Esophagus squamous epithelium (tissue), 4 donors: Measurements from ENCODE around the gene L3HYPDH.

Experiments
- POLR2A ChIP-seq, 4 donors: fragments of 450-650 bp; IDR thresholded peaks; one replicate each; pipeline ENCODE4 v1.6.1; 2017; ENCODE audit warnings: antibody characterized with exemption in 4 of 4, mild to moderate bottlenecking in 4 of 4, moderate library complexity in 3 of 4
- TF ChIP-seq, protein P1 (sequence below), 6 experiments: fragments of 450-650 bp in 4 of 6; fragments of 200-600 bp in 2 of 6; sonication (generic) in 2 of 6; IDR thresholded peaks; one replicate each; pipeline ENCODE4 v1.5.1; 2016 to 2019; ENCODE audit warnings: antibody characterized with exemption in 6 of 6, mild to moderate bottlenecking in 4 of 6, moderate library complexity in 4 of 6

GRCh38 chr14:59475709-59476108 lies 8.5 kb downstream of the L3HYPDH start:
- TF ChIP-seq, protein P1, sequence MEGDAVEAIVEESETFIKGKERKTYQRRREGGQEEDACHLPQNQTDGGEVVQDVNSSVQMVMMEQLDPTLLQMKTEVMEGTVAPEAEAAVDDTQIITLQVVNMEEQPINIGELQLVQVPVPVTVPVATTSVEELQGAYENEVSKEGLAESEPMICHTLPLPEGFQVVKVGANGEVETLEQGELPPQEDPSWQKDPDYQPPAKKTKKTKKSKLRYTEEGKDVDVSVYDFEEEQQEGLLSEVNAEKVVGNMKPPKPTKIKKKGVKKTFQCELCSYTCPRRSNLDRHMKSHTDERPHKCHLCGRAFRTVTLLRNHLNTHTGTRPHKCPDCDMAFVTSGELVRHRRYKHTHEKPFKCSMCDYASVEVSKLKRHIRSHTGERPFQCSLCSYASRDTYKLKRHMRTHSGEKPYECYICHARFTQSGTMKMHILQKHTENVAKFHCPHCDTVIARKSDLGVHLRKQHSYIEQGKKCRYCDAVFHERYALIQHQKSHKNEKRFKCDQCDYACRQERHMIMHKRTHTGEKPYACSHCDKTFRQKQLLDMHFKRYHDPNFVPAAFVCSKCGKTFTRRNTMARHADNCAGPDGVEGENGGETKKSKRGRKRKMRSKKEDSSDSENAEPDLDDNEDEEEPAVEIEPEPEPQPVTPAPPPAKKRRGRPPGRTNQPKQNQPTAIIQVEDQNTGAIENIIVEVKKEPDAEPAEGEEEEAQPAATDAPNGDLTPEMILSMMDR (IDR thresholded peaks at IDR 0.05): no peak
- TF ChIP-seq POLR2A (IDR thresholded peaks at IDR 0.05): no peak
